ENCODE data around the gene TEX2. TPM values are rescaled to one million over a fixed set of nuclear protein-coding genes. Genes with fewer than 3 reads are reported as not detected.
"Not testable (repeated sequence)": the region's sequence is repeated elsewhere in the genome, so short reads cannot be mapped to it uniquely, and the experiment has no call there.

Gene TEX2
- total and polyA plus RNA-seq, 2 donors (not counting 1 experiment from before 2014, with no cell fraction given), result 4.0 to 7.6 TPM

DNA sequence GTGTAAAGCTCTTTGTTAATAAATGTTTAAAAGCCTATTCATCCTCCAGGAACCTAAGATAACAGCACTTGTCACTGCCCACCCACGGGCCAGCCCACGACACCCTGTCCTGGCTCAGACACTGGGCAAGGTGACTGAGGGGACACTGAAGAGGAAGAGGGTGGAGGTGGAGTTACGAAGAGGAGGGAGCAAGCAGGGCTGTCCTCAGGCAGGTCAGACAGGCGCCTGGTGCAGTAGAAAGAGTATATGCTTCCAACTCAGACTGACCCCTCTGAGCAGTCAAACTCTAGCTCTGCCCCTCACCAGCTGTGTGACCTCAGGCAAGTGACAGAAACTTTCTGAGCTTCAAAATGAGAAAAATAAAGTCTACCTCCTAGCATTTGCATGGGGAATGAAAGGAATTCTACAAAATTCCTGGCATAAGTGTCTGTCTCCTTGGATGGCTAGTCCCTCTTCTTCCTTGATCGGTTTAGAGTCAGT, 22.8 kb downstream of the TEX2 start:
- Mint-ChIP-seq H3K4me3 (no peak overlapping the region), H3K27me3 (no peaks in the 10 kb centered on the region), H3K9me3 (ENCODE audit: insufficient read depth) (no peaks in the 10 kb centered on the region), H3K27ac (no peak overlapping the region), H3K4me1 (peaks cover 1% of the 10 kb centered on the region)
- TF ChIP-seq EZH2 (IDR thresholded peaks at IDR 0.05; ENCODE audit: borderline replicate concordance, insufficient read depth, low read depth, low read length, poor library complexity, severe bottlenecking), result no peak
- TF ChIP-seq, protein P1, sequence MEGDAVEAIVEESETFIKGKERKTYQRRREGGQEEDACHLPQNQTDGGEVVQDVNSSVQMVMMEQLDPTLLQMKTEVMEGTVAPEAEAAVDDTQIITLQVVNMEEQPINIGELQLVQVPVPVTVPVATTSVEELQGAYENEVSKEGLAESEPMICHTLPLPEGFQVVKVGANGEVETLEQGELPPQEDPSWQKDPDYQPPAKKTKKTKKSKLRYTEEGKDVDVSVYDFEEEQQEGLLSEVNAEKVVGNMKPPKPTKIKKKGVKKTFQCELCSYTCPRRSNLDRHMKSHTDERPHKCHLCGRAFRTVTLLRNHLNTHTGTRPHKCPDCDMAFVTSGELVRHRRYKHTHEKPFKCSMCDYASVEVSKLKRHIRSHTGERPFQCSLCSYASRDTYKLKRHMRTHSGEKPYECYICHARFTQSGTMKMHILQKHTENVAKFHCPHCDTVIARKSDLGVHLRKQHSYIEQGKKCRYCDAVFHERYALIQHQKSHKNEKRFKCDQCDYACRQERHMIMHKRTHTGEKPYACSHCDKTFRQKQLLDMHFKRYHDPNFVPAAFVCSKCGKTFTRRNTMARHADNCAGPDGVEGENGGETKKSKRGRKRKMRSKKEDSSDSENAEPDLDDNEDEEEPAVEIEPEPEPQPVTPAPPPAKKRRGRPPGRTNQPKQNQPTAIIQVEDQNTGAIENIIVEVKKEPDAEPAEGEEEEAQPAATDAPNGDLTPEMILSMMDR (IDR thresholded peaks at IDR 0.05), result no peak
- H3K4me3 ChIP-seq (ENCODE audit: control extremely low read depth in 1 of 5, extremely low read depth in 1 of 5, insufficient read depth in 1 of 5, low read depth in 2 of 5, low read length in 4 of 5), result no peak overlapping the region
- no peaks in the 10 kb centered on the region for H3K9me3 ChIP-seq (ENCODE audit: control extremely low read depth in 1 of 3, control insufficient read depth in 2 of 3, insufficient read depth in 1 of 3, low read length in 2 of 3)
- no peaks in the 10 kb centered on the region for H4K20me1 ChIP-seq (ENCODE audit: control insufficient read depth, insufficient read depth, low read length, poor library complexity, severe bottlenecking)
- CTCF ChIA-PET, result no interaction called here
- POLR2A ChIA-PET, result no interaction called here
- no peak overlapping the region for H3K4me2 ChIP-seq (replicated peaks; ENCODE audit: low read depth, low read length, poor library complexity, severe bottlenecking)
- intact Hi-C loops (cut with micrococcal nuclease), result no loop called here
- H3K27me3 ChIP-seq (replicated peaks in 1 of 4; ENCODE audit: control extremely low read depth in 1 of 4, control insufficient read depth in 3 of 4, insufficient read depth in 4 of 4, low read length in 3 of 4), result no peaks in the 10 kb centered on the region
- 100% methylated on average over 1 of the region's 5 CpGs for WGBS (ENCODE audit: insufficient coverage)
- no peaks in the 10 kb centered on the region for H3K79me2 ChIP-seq (ENCODE audit: control insufficient read depth, insufficient read depth, low read length)
- no peaks in the 10 kb centered on the region for H3K36me3 ChIP-seq (replicated peaks in 1 of 2; ENCODE audit: control extremely low read depth in 1 of 2, control insufficient read depth in 1 of 2, extremely low read depth in 1 of 2, insufficient read depth in 2 of 2, low read length in 1 of 2)
- H3K9ac ChIP-seq (ENCODE audit: low read length), result no peak overlapping the region
- DNase-seq (no peak), ATAC-seq (ENCODE audit: low read depth) (no peak)
- H2AFZ ChIP-seq (ENCODE audit: insufficient read depth, low read depth, low read length, poor library complexity, severe bottlenecking), result no peak overlapping the region
- no peak overlapping the region for H3K27ac ChIP-seq (ENCODE audit: low read length in 2 of 2)
- H3K4me1 ChIP-seq (ENCODE audit: control insufficient read depth in 2 of 2, insufficient read depth in 2 of 2, low read length in 2 of 2), result no peaks in the 10 kb centered on the region

DNA sequence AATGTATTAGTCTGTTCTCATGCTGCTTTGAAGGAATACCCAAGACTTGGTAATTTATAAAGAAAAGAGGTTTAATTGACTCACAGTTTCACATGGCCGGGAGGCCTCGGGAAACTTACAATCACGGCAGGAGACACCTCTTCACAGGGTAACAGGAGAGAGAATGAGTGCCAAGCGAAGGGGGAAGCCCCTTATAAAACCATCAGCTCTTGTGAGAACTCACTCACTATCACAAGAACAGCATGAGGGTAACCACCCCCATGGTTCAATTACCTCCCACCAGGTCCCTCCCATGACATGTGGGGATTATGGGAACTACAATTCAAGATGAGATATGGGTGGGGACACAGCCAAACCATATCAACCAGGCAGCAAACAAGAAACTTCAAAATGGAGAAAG, 24.6 kb downstream of the TEX2 start:
- H3K27ac Mint-ChIP-seq; H3K36me3 ChIP-seq (replicated peaks in 1 of 2; ENCODE audit: control extremely low read depth in 1 of 2, control insufficient read depth in 1 of 2, extremely low read depth in 1 of 2, insufficient read depth in 2 of 2, low read length in 1 of 2); intact Hi-C loops (cut with micrococcal nuclease); H3K4me1 ChIP-seq (ENCODE audit: control insufficient read depth in 2 of 2, insufficient read depth in 2 of 2, low read length in 2 of 2); H3K27me3 Mint-ChIP-seq; H3K4me1 Mint-ChIP-seq; POLR2A ChIA-PET; H3K9me3 Mint-ChIP-seq (ENCODE audit: insufficient read depth); H3K79me2 ChIP-seq (ENCODE audit: control insufficient read depth, insufficient read depth, low read length); H4K20me1 ChIP-seq (ENCODE audit: control insufficient read depth, insufficient read depth, low read length, poor library complexity, severe bottlenecking); H3K4me3 ChIP-seq (ENCODE audit: control extremely low read depth in 1 of 5, extremely low read depth in 1 of 5, insufficient read depth in 1 of 5, low read depth in 2 of 5, low read length in 4 of 5); H3K4me3 Mint-ChIP-seq; ATAC-seq (ENCODE audit: low read depth); H3K9me3 ChIP-seq (ENCODE audit: control extremely low read depth in 1 of 3, control insufficient read depth in 2 of 3, insufficient read depth in 1 of 3, low read length in 2 of 3); H3K9ac ChIP-seq (ENCODE audit: low read length); H3K27ac ChIP-seq (ENCODE audit: low read length in 2 of 2); H2AFZ ChIP-seq (ENCODE audit: insufficient read depth, low read depth, low read length, poor library complexity, severe bottlenecking); DNase-seq; H3K27me3 ChIP-seq (replicated peaks in 1 of 4; ENCODE audit: control extremely low read depth in 1 of 4, control insufficient read depth in 3 of 4, insufficient read depth in 4 of 4, low read length in 3 of 4); CTCF ChIA-PET; H3K4me2 ChIP-seq (replicated peaks; ENCODE audit: low read depth, low read length, poor library complexity, severe bottlenecking): not testable (repeated sequence)
- 77% methylated on average over 3 of the region's 4 CpGs for WGBS (ENCODE audit: insufficient coverage)
